Activated naive CD4-positive, alpha-beta T cell (primary cell): Measurements from ENCODE around the gene PPP1R1B.

Experiments used
- DNase-seq, 4 experiments: peaks; one replicate each; lab custom pipeline; 2025; lab: John Stamatoyannopoulos, UW

Gene PPP1R1B

DNA sequence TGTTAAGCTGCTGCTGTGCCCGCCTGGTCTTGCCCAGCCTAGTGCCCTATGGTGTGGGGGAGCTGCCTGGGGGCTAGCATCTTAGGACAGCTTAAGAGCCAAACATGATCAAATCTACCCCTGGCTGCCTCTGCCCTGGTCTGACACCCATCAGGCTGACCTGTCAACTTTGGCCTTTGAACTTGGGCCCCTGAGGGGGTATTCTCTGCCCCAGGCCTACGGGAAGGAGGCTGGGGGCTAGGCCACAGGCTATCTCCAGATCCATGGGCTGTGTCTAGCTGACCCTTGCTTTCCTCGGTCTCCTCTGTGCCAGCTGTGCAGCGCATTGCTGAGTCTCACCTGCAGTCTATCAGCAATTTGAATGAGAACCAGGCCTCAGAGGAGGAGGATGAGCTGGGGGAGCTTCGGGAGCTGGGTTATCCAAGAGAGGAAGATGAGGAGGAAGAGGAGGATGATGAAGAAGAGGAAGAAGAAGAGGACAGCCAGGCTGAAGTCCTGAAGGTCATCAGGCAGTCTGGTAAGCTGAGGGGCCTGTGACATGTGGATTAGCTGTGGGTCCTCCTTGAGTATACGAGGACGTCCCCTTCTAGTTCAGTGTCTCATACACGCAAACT lies 6.9 kb downstream of the PPP1R1B start:
- DNase-seq: no peak

DNA sequence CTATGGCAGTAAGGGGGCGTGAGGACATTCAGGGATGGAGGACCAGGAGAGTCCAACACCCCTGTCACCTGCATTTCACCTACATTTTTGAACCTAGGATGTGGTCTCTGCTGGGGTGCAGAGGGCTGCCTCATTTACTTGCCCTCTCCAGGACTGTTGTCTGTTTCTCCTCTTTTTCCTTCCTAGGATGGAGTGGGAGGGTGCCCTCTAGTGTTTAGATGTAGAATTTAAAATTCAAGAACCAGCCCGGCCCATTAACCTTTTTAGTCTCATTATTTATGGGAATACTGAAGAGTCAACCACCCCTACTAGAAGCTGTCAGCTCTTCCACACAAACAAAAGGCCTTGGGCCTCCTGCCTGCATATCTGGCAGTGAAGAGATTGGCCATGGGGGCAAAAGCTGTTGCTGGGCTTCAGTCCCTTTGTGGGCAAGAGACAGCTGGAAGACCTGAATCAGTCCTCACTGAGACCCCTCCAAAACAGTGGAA lies 7.7 kb downstream of the PPP1R1B start:
- DNase-seq: no peak

DNA sequence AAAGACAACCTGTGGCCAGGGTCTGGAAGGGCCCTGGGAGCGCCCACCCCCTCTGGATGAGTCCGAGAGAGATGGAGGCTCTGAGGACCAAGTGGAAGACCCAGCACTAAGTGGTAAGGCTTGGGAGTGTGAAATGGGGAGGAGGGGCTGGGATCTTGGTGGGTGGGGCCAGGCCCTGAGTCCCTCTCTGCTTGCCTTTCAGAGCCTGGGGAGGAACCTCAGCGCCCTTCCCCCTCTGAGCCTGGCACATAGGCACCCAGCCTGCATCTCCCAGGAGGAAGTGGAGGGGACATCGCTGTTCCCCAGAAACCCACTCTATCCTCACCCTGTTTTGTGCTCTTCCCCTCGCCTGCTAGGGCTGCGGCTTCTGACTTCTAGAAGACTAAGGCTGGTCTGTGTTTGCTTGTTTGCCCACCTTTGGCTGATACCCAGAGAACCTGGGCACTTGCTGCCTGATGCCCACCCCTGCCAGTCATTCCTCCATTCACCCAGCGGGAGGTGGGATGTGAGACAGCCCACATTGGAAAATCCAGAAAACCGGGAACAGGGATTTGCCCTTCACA lies 8.9 kb downstream of the PPP1R1B start:
- no peak for DNase-seq

DNA sequence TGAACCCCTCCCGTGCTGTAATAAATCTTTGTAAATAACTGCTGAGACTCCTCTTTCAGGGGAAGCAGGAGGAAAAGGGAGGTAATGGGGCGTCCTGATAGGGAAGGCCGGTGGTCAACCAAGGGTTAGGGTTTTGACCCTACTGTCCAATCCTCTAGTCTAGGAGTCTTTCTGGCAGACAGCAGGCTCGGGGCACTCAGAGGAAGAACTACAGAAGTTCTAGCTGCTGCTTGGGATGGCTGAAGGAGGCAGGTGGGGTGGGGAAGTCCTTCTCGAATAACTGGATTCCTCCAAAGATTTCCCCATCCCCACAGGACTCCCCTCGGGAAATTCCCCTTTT lies 9.8 kb downstream of the PPP1R1B start:
- no peak for DNase-seq

DNA sequence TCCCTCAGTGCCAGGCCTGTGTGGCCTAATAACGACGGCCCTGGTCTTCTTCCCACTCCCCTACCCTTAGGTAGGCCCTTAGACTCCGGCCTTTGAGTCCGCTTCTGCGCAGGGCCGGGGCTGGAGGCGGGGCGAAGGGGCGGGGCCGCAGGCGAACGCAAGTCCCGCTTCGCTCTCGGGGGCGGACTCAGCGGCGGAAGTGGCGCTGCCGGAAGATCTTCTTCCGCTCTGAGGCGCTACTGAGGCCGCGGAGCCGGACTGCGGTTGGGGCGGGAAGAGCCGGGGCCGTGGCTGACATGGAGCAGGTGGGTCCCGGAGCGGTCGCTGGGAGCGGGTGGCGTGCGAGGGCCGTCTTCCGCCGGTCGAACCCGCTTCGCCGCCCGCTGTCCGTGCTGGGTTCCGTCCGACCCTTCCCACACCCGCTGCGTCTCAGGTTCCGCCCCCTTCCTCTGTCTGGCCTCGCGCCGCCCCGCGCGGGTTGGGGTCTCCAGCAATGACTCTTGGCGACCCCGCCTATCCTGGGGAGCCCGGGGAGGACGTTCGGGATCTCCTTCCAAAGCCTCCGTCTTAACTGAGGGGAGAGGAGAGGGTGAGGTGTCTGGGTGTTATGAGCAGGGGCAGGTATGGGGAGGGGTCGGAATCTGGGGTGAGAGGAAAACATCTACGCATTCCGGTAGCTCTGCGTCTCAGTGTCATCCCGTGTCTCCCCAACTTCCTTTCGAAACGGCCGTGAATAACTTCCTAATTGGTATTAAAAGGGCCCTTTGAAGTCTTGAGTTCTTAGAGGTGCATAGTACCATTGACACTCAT lies 10.4 kb downstream of the PPP1R1B start, which contains the start of gene STARD3:
Gene STARD3, plus strand, starts transcription at position 218 of the 810 bp plus-strand sequence. CDS start 16,388 bp downstream, outside the sequence.
- peak; percentile 66 to 91 (median 78) for DNase-seq

DNA sequence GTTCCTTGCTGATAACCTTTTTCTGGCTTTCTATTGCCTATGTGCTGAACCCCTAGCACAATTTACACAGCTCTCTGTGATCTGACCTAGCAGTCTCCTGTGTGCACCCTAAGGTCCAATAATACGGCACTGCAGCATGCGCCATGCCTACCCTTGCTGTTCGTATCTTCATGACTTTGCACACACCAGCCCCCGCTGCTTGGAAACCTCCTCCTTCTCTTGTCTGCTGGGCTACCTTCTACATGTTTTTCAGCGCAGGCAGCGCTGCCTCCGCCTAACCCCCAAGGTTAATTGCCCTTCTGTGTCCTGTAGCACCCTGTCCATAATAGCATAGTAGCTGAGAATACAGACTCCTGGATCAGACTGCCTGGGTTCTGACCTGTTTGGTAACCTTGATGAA lies 11.6 kb downstream of the PPP1R1B start:
- DNase-seq: no peak

DNA sequence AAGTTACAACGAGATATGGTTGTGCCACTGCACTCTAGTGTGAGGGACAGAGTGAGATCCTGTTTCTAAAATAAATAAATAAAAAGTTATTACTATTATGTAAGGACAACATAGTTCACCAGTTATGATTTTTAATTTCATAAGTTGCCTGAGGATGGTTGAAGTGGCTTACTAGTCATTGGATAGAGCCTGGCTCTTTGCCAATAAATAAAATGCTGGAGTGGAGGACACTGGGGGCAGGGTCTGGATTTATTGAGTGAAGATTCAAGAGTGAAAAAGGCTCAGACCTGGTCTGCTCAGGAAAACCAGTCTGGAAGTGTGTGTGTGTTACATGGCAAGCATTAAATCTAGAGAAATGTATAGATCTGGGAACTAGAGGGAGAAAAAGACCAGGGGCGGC lies 12.3 kb downstream of the PPP1R1B start:
- no peak for DNase-seq

DNA sequence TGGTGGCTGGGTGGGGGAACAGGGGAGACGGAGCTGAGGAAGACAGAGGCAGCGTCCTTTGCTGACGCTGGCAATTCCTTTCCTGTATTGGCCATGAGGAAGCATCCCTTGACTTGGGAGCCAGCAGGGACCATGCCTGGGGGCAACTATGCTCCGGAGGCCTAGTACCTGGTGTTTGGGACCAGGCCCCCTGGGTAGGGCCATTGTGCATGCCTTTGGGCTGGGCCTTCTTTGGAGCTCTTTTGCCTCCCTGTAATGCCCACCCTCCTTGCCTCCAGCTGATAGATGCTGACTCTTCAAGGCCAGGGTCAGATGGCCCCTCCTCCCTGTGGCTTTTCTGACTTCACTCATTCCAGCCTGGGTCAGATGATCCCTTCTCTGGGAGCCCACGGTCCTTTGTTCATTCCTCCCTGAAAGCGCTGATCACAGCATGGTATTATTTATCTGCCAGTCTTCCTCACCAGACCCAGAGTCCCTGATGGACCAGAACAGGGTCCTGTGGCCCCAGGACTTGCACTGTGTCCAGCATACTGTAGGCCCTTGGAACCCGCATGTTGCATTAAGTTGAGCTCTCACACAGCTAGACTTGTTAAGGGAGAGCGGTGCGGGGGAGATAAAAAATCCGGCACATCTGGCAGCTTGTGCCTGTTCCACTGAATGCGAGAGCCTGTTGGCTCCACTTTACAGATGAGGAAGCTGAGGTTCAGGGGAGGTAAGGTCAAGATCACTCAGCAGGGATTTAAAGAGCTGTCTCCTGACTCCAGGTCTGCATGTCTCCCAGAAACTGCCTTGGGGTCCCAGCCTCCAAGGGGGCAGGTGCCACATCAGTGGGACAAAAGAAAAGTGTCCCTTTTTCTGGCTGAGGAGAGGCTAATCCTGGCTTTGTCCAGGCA lies 13.1 kb downstream of the PPP1R1B start:
- DNase-seq: no peak

DNA sequence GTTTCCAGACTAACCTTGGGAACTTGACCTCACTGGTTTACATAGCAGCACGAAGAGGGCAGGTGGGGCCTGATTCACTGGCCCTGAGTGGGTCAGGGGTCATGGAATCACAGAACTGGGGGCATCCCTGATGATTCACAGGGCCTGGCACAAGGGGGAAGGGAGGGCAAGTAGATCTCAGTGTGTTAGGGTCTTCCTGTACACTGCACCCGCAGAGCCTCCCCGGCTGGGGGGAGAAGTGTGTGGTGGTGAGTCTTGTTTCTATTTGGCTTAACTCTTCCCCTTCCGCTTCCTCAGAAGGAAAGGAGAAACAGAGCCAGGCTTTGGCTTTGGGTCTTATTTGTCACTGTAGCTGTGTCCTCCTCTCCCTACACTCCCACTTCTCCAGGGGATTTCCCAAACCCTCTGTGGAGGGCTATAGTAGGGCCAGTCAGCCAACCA lies 13.9 kb downstream of the PPP1R1B start:
- no peak for DNase-seq

GRCh38 chr17:39641097-39641496 lies 14.3 kb downstream of the PPP1R1B start:
- no peak for DNase-seq

DNA sequence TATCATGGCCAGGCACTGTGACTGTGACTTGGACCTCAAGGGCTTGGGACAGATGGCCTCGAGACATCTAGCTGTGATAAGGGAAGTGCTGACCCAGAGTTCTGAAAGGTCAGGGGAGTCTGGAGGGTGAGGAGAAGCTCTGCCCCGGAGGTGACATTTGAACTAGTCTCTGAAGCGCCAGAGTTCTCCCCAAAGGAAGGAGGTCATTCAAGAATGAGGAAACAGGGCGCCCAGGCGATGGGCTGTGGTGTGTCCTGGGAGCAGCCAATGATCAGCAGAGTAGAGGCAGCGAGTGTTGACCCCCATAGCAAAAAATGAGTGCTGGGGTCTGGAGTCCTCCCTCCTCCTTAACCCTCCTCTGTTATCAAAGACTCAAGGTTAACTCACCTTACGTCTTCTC lies 15.1 kb downstream of the PPP1R1B start:
- DNase-seq: no peak

GRCh38 chr17:39642291-39643074 lies 15.7 kb downstream of the PPP1R1B start:
- DNase-seq: no peak

- no peak for DNase-seq
Measured at GRCh38 chr17:39643271-39643670, 16.5 kb downstream of the PPP1R1B start.

DNA sequence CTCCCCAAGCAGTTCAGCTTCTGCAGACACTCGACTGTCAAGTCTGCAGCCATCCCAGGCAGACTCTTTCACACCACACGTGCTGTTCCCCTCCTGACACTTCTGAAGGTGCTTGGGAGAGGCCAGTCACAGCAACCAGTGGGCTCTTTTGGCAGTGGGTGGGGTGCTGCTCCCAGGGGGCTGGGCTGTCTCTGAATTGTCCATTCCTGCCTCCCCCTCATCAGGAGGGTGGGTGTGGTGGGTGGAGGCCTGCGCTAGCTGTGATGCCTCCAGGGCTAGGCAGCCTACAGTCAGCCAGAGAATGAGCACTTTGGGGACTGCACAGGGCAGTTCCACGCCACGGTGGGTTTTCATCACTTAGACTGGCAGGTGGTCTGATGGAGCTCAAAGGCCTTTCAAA lies 20.5 kb downstream of the PPP1R1B start:
- no peak for DNase-seq

DNA sequence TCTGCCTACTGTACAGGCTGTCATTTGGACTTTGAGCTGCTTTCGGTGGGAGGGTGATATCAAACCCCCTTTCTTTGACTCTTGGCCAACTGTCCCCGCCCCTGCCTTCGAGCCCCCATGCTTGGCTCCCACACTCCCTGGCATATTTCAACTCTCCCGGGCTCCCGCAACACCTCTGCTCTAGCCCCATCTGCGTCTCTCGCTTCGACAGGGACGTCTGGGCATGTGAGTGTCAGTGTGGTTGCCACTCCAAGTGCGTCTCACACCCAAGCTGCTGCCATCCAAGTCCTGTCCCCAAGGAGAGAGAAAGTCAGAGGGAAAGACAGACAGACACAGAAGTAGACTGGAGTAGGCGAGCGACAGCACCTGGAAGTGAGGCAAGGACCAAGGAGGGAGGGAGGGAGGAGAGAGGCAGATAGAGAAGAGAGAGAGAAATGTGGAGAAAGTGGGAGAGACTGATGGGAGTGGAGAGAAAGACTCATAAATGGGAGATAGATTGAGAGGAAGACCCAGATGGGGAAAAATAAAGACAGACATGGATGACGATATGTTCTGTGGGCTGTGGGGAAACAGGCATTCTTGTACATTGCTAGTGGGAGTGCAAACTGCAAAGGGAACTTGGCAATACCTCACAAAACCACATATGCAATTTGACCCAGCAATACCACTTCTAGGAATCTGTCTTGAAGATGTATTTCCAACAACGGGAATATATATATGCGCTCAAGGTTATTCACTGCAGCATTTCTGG lies 22.0 kb downstream of the PPP1R1B start:
- no peak for DNase-seq

DNA sequence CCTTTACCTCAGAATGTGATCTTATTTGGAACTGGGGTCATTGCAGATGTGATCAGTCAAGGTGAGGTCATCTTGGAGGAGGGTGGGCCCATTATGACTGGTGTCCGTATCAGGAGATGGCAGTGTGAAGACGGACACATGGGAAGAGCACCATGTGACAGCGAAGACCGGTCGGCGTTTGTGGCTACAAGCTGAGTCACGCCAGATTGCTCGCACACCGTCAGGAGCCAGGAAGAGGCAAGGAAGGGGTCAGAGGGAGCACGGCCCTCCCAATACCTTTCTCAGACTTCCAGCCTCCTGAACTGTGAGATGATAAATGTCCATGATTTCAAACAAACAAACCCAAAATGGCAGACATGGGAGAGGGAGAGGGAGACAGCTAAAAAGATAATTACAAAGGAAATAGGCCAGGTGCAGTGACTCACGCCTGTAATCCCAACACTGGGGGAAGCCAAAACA lies 23.4 kb downstream of the PPP1R1B start:
- no peak for DNase-seq

- no peak for DNase-seq
Measured at GRCh38 chr17:39651923-39652586, 25.3 kb downstream of the PPP1R1B start.

- no peak for DNase-seq
Measured at GRCh38 chr17:39652587-39653315, 26.0 kb downstream of the PPP1R1B start.

DNA sequence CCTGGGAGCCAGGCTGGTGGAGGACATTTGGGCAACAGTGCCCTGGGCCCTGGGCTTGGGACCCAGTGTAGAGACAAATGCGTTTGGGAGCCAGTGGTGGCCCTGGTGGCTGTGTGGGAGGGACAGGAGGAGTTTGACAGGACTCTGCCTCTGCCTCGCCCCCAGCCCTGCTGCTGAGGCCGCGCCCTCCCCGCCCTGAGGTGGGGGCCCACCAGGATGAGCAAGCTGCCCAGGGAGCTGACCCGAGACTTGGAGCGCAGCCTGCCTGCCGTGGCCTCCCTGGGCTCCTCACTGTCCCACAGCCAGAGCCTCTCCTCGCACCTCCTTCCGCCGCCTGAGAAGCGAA lies 26.5 kb downstream of the PPP1R1B start:
- no peak for DNase-seq
